HG02938 (cell line): ENCODE measurements around the gene AP1S2.
"Not testable (repeated sequence)": the region's sequence is repeated elsewhere in the genome, so short reads cannot be mapped to it uniquely, and the experiment has no call there.

Experiments
- ATAC-seq: cut with Tn5 transposase; IDR thresholded peaks from one replicate; pipeline ENCODE4 v1.9.1; 2021; ENCODE audit warnings: mild to moderate bottlenecking, moderate library complexity; ENCODE audit not compliant: unreplicated experiment

The AP1S2 gene

GRCh38 chrX:15855568-15856221 is 1.1 kb upstream of the AP1S2 start:
- no peak for ATAC-seq

DNA sequence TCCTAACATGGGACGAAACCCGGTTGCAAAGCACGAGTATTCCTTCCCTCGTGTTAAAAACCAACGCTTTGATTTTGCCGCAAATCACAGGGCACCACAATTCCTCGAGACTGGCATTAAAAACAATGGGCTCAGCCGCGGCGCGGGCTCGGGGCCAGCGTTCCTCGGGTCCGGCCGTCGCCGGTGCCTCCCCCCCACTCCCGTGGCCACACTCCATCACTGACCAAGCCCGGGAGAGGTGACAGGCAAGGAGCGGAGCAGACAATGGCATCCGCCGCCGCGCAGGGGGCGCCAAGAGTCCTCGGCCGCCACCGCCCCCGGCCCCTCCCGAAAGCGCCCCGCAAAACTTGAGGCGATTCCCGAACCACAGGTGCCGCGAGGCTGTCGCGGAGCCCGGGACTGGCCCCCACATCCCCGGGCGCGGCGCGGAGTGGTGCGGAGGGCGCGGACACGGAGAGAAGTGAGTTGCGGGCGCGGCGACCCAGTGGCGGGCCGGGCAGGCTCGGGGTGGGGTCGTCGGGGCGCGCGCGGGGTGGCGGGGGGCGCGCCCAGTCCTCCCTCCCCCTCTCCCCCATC is 445 bp downstream of the AP1S2 start:
- ATAC-seq, result peak; percentile 42

GRCh38 chrX:15853586-15854079 is 980 bp downstream of the AP1S2 start:
- ATAC-seq, result no peak

GRCh38 chrX:15849555-15849954 is 5.1 kb downstream of the AP1S2 start:
- ATAC-seq, result no peak

- no peak for ATAC-seq
Measured at GRCh38 chrX:15848576-15848975, 6.0 kb downstream of the AP1S2 start.

DNA sequence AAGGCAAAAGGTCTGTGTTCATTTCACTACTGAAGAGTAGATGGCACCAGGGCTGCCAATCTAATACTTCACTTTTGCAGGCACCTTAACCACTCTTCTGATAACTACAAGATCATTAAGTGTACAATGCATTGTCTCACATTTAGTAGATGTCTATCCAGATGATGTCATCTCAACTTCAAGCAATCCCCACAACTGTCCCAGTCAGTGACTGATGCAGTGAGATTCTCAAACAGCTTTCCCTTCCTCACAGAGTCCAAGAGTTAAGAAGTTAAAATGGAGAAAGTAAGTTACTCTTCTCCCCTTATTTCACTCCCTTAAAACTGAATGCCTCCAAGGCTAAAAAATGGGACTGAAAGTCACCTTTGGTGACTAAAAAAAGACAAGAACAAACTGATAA is 10.7 kb downstream of the AP1S2 start:
- no peak for ATAC-seq

DNA sequence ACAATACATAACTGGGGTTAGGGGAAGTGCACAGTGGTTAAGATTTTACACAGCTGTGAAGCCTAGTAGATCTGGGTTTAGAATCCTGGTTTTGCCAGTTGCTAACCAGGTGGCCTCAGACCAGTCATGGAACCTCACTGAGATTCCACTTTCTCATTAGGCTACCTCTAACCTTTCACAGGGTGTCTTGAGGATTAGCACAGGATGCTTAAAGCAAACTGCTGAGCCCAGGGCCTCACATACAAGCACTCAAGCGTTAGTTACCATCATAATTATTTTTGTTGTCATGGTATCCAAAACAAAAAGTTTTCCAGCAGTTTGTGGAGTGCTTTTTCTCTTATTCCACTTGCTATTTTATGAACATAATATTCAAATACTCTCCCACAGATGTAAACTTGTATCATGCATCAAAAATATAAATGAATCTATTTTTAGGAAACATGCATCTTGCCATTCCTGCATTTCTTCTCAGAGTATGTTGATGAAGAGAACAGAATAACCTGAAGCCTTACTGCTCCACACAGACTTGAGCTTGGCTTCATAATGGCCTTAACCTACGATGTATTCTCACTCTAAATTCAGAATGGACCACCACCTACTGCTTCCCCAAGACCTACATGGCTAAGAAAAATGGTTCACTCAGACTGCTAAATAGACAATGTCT is 12.6 kb downstream of the AP1S2 start:
- no peak for ATAC-seq

DNA sequence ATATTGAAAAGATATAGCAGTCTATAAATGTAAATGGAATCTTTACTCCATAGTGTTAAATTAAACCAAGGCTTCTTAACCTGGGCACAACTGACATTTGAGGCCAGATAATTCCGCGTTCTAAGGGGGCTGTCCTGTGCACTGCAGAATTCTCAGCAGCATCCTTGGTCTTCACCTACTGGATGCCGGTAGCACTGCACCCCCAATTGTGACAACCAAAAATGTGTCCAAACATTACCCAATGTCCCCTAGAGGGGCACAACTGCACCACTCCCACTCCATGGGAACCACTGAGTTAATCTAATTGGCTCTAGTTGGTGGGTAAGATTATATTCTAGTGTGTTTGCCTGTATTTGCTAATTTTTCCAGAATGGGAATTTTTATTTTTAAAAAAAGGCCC is 16.6 kb downstream of the AP1S2 start:
- ATAC-seq, result no peak

DNA sequence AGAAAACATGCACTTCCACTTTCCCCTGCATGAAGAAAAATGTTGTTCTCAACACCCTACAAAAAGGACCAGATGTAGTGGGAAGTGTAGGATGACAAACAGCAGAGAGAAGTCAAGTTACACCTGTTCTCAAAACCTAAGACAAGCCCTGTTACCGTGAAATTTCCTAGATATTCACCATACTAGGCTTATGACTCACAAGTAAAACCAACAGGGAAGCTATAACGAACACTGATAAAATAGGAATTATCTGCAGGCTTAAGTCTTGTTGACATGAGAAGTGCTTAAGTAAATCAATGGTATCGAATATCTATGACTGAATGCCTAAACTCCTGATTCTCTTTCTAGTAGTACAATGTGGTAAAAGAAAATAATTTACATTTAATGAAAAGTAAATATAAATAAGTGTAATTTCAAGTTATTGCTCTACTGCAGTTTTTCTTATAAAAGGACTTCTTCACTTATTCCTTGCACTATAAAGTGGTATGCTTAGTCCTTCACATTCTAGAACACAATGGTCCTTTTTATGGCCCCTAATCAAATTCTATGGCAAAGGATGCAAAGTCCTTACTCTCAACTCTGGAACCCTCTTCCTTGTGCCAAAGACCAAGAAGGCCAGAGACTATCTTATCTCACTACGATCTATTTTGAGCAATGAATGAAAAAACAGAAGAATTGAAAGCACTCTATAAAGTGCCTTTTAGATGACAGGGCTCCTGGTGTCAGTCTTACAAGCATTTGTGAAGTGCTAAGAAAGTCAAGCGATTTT is 19.6 kb downstream of the AP1S2 start:
- ATAC-seq, result no peak

GRCh38 chrX:15834053-15834452 is 20.6 kb downstream of the AP1S2 start:
- no peak for ATAC-seq

GRCh38 chrX:15831347-15831746 is 23.3 kb downstream of the AP1S2 start:
- not testable (repeated sequence) for ATAC-seq

DNA sequence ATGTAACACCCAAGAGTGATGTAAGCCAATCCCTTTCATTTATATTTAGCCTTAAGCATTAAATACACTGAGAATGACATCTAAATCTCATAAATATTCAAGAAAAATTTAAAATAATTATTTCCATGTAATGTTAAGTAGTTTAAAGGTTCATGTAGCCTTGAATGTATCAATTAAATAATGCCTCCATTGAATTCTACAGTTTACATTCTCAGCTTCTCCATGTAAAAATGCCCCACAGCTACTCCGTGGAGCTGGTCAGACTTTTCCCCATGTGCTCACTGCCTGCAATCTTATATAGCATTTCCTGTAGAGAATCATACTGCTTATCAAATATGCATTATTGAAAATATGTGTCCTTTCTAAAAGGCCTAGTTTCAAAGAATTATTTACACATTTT is 25.4 kb downstream of the AP1S2 start:
- no peak for ATAC-seq

- no peak for ATAC-seq
Measured at GRCh38 chrX:15825936-15826335, 28.7 kb downstream of the AP1S2 start.

DNA sequence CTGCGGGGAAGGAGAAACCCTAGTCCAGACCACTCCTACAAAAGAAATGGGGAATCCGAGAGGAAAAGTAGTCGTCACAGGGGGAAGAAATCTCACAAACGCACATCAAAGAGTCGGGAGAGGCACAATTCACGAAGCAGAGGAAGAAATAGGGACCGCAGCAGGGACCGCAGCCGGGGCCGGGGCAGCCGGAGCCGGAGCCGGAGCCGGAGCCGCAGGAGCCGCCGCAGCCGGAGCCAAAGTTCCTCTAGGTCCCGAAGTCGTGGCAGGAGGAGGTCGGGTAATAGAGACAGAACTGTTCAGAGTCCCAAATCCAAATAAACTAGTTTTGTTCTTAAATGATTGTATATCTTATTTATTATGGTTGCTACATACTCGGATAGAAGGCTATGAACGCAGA is 31.7 kb downstream of the AP1S2 start:
- ATAC-seq, result no peak

DNA sequence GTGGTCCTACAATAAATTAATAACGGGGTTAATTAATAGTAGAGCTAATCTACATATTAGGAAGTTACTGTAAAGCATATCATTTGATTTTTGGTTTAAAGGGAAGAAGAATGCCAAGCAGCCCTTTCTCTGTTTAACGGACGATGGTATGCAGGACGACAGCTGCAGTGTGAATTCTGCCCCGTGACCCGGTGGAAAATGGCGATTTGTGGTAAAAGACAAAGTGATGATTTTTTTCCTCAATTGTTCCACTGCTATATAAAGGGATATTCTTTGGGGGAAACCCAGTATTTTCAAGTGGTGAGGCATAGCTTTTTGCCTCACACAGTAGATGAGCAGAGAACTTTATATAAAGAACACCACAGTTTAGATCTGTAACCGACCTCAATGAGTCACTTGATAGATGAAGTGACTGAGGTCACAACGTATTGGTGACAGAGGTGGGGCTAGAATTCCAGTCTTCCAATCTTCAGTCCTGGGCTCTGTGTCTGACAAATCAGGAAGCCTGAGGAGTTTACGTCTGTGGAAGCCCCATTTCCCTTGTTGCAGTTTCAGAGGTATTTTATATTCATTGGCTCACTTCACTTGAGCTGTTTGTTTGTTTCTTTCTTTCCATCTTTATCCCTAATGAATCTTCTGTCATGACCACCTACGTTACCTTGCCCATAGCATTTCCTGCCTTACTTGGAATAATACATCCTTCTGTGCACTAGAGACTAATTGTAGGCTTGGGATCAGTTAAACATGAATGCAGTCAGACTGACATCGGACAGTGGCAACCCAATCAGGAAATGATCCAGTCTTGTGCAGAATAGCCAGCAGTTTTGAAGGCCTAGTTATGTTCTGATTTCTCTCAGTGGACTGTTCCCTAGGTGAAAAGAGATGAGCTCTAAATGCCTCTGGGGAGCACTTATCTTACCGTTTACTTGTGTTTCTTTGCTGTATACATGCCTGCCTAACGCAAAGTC is 34.2 kb downstream of the AP1S2 start:
- no peak for ATAC-seq

GRCh38 chrX:15816886-15817285 is 37.7 kb downstream of the AP1S2 start:
- ATAC-seq, result no peak

- no peak for ATAC-seq
Measured at GRCh38 chrX:15816438-15816809, 38.2 kb downstream of the AP1S2 start.

- peak; percentile 62 for ATAC-seq
Measured at GRCh38 chrX:15815779-15816437, 38.7 kb downstream of the AP1S2 start.

DNA sequence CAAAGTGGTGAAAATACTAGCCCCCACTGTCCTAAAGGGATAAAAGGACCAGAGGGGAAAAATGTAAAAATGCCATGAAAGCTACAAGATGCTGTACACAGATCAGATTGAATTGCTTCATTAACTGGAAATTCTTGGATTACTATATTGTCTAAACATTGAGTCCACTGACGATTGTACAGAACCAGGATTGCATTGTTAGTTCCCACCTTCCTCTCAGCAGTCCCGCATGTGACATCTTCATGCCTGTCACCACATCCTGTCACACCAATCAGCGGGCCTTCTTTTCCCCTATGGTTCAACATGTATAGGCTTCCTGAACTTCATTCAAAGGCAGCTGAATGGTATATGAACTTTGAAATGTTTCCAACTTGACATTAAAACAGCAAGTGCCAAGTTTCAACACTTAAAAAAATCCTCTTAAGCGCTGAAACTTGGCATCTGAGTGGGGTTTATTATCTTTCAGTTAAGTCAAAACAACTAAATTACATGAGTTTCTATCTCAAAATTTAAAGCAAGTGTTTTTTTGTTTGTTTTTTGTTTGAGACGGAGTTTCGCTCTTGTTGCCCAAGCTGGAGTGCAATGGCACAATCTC is 39.7 kb downstream of the AP1S2 start:
- ATAC-seq, result no peak

GRCh38 chrX:15813416-15813815 is 41.2 kb downstream of the AP1S2 start:
- no peak for ATAC-seq
